ENCODE measurements around the gene CCDC106. TPM values are rescaled to one million over a fixed set of nuclear protein-coding genes. Genes with fewer than 3 reads are reported as not detected.

Gene CCDC106
- total RNA-seq, 1 experiment from 2014 or later, result 19.9 TPM

DNA sequence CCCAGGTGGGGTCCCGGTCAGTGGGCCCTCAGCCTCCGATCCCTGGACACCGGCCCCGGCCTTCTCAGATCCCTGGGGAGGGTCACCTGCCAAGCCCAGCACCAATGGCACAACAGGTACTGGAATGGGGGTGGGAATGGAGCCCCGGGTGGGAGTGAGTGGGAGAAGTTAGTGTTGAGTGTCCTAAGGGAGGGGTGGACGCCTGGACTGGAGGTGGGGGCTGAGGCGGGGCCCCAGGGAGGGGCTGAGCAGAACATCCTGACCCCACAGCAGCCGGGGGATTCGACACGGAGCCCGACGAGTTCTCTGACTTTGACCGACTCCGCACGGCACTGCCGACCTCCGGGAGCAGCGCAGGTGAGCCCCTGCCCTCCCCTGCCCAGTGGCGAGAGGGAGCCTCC, 44.7 kb downstream of the CCDC106 start:
- H3K79me1 ChIP-seq (ENCODE audit: insufficient read depth, low read depth, low read length, poor library complexity, severe bottlenecking), result no peaks in the 10 kb centered on the region
- Mint-ChIP-seq H3K9me3 (no peaks in the 10 kb centered on the region), H3K36me3 (ENCODE audit: insufficient read depth in 1 of 3, low read depth in 3 of 3) (peaks cover 24 to 65% (median 62%) of the 10 kb centered on the region in 3 experiments; a peak in 6 of 7 replicates), H3K4me1 (no peaks in the 10 kb centered on the region), H3K4me3 (no peak overlapping the region), H3K27ac (no peak overlapping the region), H3K27me3 (ENCODE audit: low read depth) (no peaks in the 10 kb centered on the region)
- H3K18ac ChIP-seq (ENCODE audit: insufficient read length, low read depth, low read length), result no peak overlapping the region
- no peaks in the 10 kb centered on the region for H3K9me3 ChIP-seq (ENCODE audit: control insufficient read depth, low read depth, low read length)
- no peaks in the 10 kb centered on the region for H3K79me2 ChIP-seq (ENCODE audit: insufficient read depth, low read length)
- no peaks in the 10 kb centered on the region for H3K4me1 ChIP-seq (ENCODE audit: insufficient read depth, low read length)
- no peak overlapping the region for H2BK12ac ChIP-seq (ENCODE audit: insufficient read length, low read depth, low read length)
- H4K5ac ChIP-seq (ENCODE audit: insufficient read length, low read depth, low read length), result no peak overlapping the region
- H4K91ac ChIP-seq (ENCODE audit: insufficient read length, low read depth, low read length), result no peak overlapping the region
- H3T11ph ChIP-seq (ENCODE audit: low read length), result no peak overlapping the region
- no peak overlapping the region for H2BK5ac ChIP-seq (ENCODE audit: insufficient read length, low read length)
- no peak overlapping the region for H3K14ac ChIP-seq (ENCODE audit: insufficient read depth, low read length)
- no peak overlapping the region for H3K4me2 ChIP-seq (ENCODE audit: insufficient read depth, insufficient read length, low read length)
- H3K27me3 ChIP-seq (ENCODE audit: insufficient read depth, low read length), result no peaks in the 10 kb centered on the region
- no peak for TF ChIP-seq CTCF (conservative IDR thresholded peaks at IDR 0.05)
- no peak overlapping the region for H3K4ac ChIP-seq (ENCODE audit: low read depth, low read length)
- no peak overlapping the region for H2BK15ac ChIP-seq (ENCODE audit: low read depth, low read length)
- H4K20me1 ChIP-seq (ENCODE audit: control insufficient read depth, insufficient read depth, insufficient read length), result no peaks in the 10 kb centered on the region
- no peak overlapping the region for H3K23ac ChIP-seq (ENCODE audit: insufficient read length, low read depth, low read length)
- no peak overlapping the region for H3K27ac ChIP-seq (ENCODE audit: insufficient read length, low read depth, low read length)
- no peak overlapping the region for H3K9ac ChIP-seq (ENCODE audit: extremely low read depth, insufficient read length, low read length)
- no peak overlapping the region for H2AFZ ChIP-seq (ENCODE audit: low read length)
- no peak overlapping the region for H3K56ac ChIP-seq (ENCODE audit: insufficient read length, low read depth, low read length)
- WGBS (ENCODE audit: extremely low coverage, insufficient read length, low lambda C conversion rate), result no CpG with 5 or more reads among the region's 19 CpGs
- no peak overlapping the region for H4K8ac ChIP-seq (replicated peaks; ENCODE audit: insufficient read length, low read depth, low read length)
- no peaks in the 10 kb centered on the region for H3K23me2 ChIP-seq (ENCODE audit: insufficient read length, low read depth, low read length, poor library complexity, severe bottlenecking)
- no peak for DNase-seq
- no peak overlapping the region for H2BK20ac ChIP-seq (ENCODE audit: low read depth, low read length, poor library complexity, severe bottlenecking)
- no peak overlapping the region for H2AK5ac ChIP-seq (ENCODE audit: insufficient read length, low read length)
- H2BK120ac ChIP-seq (ENCODE audit: low read depth, low read length, poor library complexity, severe bottlenecking), result no peak overlapping the region

Measured in H9 (cell line).